K562 (cell line): ENCODE results near the gene GNG14. TPM values are rescaled to one million over a fixed set of nuclear protein-coding genes. Genes with fewer than 3 reads are reported as not detected.
A peak's percentile ranks its signal among the peaks of the same experiment; 100 is the strongest.

ENCODE experiments used
- ATF1 ChIP-seq, 2 experiments: fragments of 450-650 bp in 1 of 2; IDR thresholded peaks; 2 replicates each; pipeline ENCODE4 v1.6.1; 2016; ENCODE audit warnings: missing compliant biosample characterization in 1 of 2, missing genetic modification characterization in 1 of 2
- CC2D1A ChIP-seq: fragments of 450-650 bp; IDR thresholded peaks from 2 replicates; pipeline ENCODE4 v1.6.1; 2017; ENCODE audit warnings: mild to moderate bottlenecking
- CREM ChIP-seq: IDR thresholded peaks from 2 replicates; pipeline ENCODE4 v1.6.1; 2014; ENCODE audit warnings: antibody characterized with exemption, low read depth
- ESRRB ChIP-seq: fragments of 250-450 bp; sonication (Bioruptor Pico); IDR thresholded peaks from 2 replicates; pipeline ENCODE4 v1.5.0; 2020; ENCODE audit warnings: mild to moderate bottlenecking, moderate library complexity, borderline replicate concordance
- FOXP1 ChIP-seq: sonication (generic); formaldehyde crosslinking; IDR thresholded peaks from 2 replicates; pipeline ENCODE4 v1.8.0; 2022; ENCODE audit warnings: mild to moderate bottlenecking, missing genetic modification reagents
- HDAC2 ChIP-seq: fragments of 450-650 bp; IDR thresholded peaks from 2 replicates; pipeline ENCODE4 v1.6.1; 2016; ENCODE audit warnings: mild to moderate bottlenecking
- HMG20B ChIP-seq: fragments of 250-450 bp; sonication (Bioruptor Pico); IDR thresholded peaks from 2 replicates; pipeline ENCODE4 v1.5.0; 2021; ENCODE audit warnings: mild to moderate bottlenecking
- KDM2B ChIP-seq: fragments of 250-450 bp; sonication (Bioruptor Pico); IDR thresholded peaks from 2 replicates; pipeline ENCODE4 v1.8.0; 2021; ENCODE audit warnings: mild to moderate bottlenecking, moderate library complexity
- KHSRP ChIP-seq: fragments of 450-650 bp; IDR thresholded peaks from 2 replicates; pipeline ENCODE4 v1.6.1; 2017
- LARP7 ChIP-seq: fragments of 450-650 bp; IDR thresholded peaks from 2 replicates; pipeline ENCODE4 v1.6.1; 2016
- LEF1 ChIP-seq: fragments of 450-650 bp; IDR thresholded peaks from 2 replicates; pipeline ENCODE4 v1.6.1; 2016; ENCODE audit warnings: mild to moderate bottlenecking
- MIER1 ChIP-seq: fragments of 450-650 bp; IDR thresholded peaks from 2 replicates; pipeline ENCODE4 v1.6.1; 2016; ENCODE audit warnings: antibody characterized with exemption, mild to moderate bottlenecking, low read depth
- NFRKB ChIP-seq: fragments of 450-650 bp; IDR thresholded peaks from 2 replicates; pipeline ENCODE4 v1.6.1; 2016; ENCODE audit warnings: low read depth
- POU5F1 ChIP-seq: fragments of 150-350 bp; IDR thresholded peaks from 2 replicates; pipeline ENCODE4 v1.6.1; 2014; ENCODE audit warnings: borderline replicate concordance, low read length, low read depth, mild to moderate bottlenecking; ENCODE audit not compliant: partially characterized antibody
- RBM15 ChIP-seq: fragments of 200-400 bp; formaldehyde crosslinking; IDR thresholded peaks from 2 replicates; pipeline ENCODE4 v1.6.1; 2018; ENCODE audit warnings: mild to moderate bottlenecking, low read length, moderate library complexity; ENCODE audit not compliant: insufficient read depth
- RNF2 ChIP-seq: sonication (generic); IDR thresholded peaks from 2 replicates; pipeline ENCODE4 v1.6.1; 2016
- THRAP3 ChIP-seq: fragments of 450-650 bp; IDR thresholded peaks from 2 replicates; pipeline ENCODE4 v1.6.1; 2016; ENCODE audit warnings: mild to moderate bottlenecking, inconsistent platforms, borderline replicate concordance
- ZC3H4 ChIP-seq: sonication (generic); formaldehyde crosslinking; IDR thresholded peaks from 2 replicates; pipeline ENCODE4 v1.9.0; 2021; ENCODE audit warnings: missing genetic modification reagents, borderline replicate concordance
- ZNF134 ChIP-seq: fragments of 250-450 bp; sonication (Bioruptor Pico); conservative IDR thresholded peaks from 2 replicates; pipeline ENCODE4 v1.4.0; 2020
- ZNF707 ChIP-seq: fragments of 250-450 bp; sonication (Bioruptor Pico); conservative IDR thresholded peaks from 2 replicates; pipeline ENCODE4 v1.8.0; 2022; ENCODE audit warnings: inconsistent platforms, mild to moderate bottlenecking, moderate library complexity
- ZNF77 ChIP-seq: fragments of 250-450 bp; sonication (Bioruptor Pico); IDR thresholded peaks from 2 replicates; pipeline ENCODE4 v1.5.0; 2020
- polyA plus RNA-seq, 8 experiments: library from polyadenylated mRNA; depleted of rRNA in 4 of 8; stranded (reverse) in 5 of 8; unstranded in 3 of 8; fragments of >200 nt; fragmentation: Nextera tagmentation in 2 of 8; fragmentation: Illumina TruSeq in 1 of 8; extraction: Ambion mirVana in 2 of 8; extraction: Trizol in 1 of 8; gene quantifications; 2 replicates each; pipeline versions ENCODE4 v1.2.1 to v1.2.3, GENCODE V29; 2011 to 2014; ENCODE audit warnings: inconsistent platforms in 1 of 8, missing spikeins in 1 of 8
- total RNA-seq, 7 experiments: library from RNA; depleted of rRNA in 6 of 7; stranded (reverse); fragments of >200 nt in 6 of 7; fragmentation: Illumina TruSeq in 2 of 7; extraction: Trizol in 2 of 7; gene quantifications; 2 replicates each; pipeline versions ENCODE4 v1.2.1 to v1.2.3, GENCODE V29; 2011 to 2021; ENCODE audit warnings: low replicate concordance in 1 of 7
- TF ChIP-seq, protein P1 (sequence below), 2 experiments: IDR thresholded peaks in 1 of 2; conservative IDR thresholded peaks in 1 of 2; 2 replicates each; pipeline ENCODE4 v1.6.1; 2016; ENCODE audit warnings: low read depth in 2 of 2, mild to moderate bottlenecking in 1 of 2, missing compliant biosample characterization in 1 of 2, missing genetic modification characterization in 1 of 2, moderate library complexity in 1 of 2
- TF ChIP-seq, protein P2 (sequence below): sonication (generic); formaldehyde crosslinking; IDR thresholded peaks from 2 replicates; pipeline ENCODE4 v1.9.0; 2022; ENCODE audit warnings: mild to moderate bottlenecking, missing genetic modification reagents
- TF ChIP-seq, protein P3 (sequence below): fragments of 250-450 bp; sonication (Bioruptor Pico); IDR thresholded peaks from 2 replicates; pipeline ENCODE4 v1.9.0; 2021; ENCODE audit warnings: mild to moderate bottlenecking, inconsistent platforms

The GNG14 gene
- total and polyA plus RNA-seq, 9 of the 15 experiments (the other 6 are each of a cell fraction or from before 2014, with no cell fraction given), result not detected

DNA sequence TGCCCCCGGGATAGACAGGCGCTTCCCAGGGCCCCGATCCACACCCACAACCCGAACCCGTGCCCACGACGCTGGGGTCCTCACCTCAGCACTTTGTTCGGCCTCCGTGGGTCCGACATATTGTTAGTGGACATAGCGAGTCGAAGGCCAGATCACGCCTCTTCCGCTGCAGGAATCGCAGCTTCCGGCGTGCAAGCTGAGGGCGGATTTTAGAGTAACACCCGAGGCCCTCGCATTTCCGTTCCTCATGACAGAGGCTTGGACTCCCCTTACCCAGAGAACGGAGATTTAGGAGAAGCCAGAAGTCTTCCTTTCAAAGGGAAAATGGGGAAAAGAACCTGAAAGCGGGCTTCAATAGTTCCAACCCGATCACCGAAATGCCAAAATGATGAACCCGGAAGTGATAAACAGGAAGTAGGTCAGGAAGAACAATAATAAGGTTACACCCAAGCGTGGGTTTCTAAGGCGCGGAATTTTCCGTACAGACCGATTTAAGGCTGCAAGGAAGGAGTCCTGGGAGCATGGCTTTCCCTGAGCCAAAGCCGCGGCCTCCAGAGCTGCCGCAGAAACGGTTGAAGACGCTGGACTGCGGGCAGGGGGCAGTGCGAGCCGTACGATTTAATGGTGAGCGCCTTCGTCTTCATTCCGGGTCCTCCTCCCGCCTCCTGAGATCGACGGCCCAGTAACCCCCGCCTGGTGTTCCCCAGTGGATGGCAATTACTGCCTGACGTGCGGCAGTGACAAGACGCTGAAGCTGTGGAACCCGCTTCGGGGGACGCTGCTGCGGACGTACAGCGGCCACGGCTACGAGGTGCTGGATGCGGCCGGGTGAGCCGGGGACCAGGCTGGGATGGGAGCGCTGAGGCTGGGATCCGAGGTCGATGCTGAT is 18.3 kb upstream of the GNG14 start (continued):
- TF ChIP-seq, protein P1, sequence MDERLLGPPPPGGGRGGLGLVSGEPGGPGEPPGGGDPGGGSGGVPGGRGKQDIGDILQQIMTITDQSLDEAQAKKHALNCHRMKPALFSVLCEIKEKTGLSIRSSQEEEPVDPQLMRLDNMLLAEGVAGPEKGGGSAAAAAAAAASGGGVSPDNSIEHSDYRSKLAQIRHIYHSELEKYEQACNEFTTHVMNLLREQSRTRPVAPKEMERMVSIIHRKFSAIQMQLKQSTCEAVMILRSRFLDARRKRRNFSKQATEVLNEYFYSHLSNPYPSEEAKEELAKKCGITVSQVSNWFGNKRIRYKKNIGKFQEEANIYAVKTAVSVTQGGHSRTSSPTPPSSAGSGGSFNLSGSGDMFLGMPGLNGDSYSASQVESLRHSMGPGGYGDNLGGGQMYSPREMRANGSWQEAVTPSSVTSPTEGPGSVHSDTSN (CRISPR knock-in tag; IDR thresholded peaks at IDR 0.05; ENCODE audit: low read depth), result no peak
- TF ChIP-seq, protein P1 (tag; conservative IDR thresholded peaks at IDR 0.05; ENCODE audit: low read depth), result no peak; the same call in 1 of the 2 replicates
- TF ChIP-seq CREM (peak; percentile 75), LARP7 (no peak), THRAP3 (peak; percentile 97), POU5F1 (no peak), FOXP1 (CRISPR knock-in tag) (0 out of 2 replicates have a peak, but pooled peaks have one; percentile 17), NFRKB (peak; percentile 96), ESRRB (CRISPR knock-in tag) (no peak), ZNF707 (CRISPR knock-in tag) (no peak), ZNF77 (CRISPR knock-in tag) (no peak), MIER1 (no peak), HDAC2 (peak; percentile 94), CC2D1A (peak; percentile 48; the same call in 1 of the 2 replicates), ZNF134 (CRISPR knock-in tag) (no peak), ATF1 (CRISPR knock-in tag; IDR thresholded peaks at IDR 0.05) (no peak), ATF1 (tag; IDR thresholded peaks at IDR 0.05) (peak; percentile 95), KHSRP (no peak), RNF2 (no peak), ZC3H4 (CRISPR knock-in tag) (no peak), LEF1 (peak; percentile 89), HMG20B (CRISPR knock-in tag) (no peak), RBM15 (no peak), KDM2B (no peak)
- TF ChIP-seq, protein P2, sequence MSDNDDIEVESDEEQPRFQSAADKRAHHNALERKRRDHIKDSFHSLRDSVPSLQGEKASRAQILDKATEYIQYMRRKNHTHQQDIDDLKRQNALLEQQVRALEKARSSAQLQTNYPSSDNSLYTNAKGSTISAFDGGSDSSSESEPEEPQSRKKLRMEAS (CRISPR knock-in tag), result no peak
- TF ChIP-seq, protein P3, sequence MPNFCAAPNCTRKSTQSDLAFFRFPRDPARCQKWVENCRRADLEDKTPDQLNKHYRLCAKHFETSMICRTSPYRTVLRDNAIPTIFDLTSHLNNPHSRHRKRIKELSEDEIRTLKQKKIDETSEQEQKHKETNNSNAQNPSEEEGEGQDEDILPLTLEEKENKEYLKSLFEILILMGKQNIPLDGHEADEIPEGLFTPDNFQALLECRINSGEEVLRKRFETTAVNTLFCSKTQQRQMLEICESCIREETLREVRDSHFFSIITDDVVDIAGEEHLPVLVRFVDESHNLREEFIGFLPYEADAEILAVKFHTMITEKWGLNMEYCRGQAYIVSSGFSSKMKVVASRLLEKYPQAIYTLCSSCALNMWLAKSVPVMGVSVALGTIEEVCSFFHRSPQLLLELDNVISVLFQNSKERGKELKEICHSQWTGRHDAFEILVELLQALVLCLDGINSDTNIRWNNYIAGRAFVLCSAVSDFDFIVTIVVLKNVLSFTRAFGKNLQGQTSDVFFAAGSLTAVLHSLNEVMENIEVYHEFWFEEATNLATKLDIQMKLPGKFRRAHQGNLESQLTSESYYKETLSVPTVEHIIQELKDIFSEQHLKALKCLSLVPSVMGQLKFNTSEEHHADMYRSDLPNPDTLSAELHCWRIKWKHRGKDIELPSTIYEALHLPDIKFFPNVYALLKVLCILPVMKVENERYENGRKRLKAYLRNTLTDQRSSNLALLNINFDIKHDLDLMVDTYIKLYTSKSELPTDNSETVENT, result no peak
